A549 (cell line): ENCODE results near the gene GPR137B. TPM values are rescaled to one million over a fixed set of nuclear protein-coding genes. Genes with fewer than 3 reads are reported as not detected.

Experiments used
- ATAC-seq, 2 experiments: fragments of 200-7000 bp in 1 of 2; fragments of >200 bp in 1 of 2; cut with Nextera tagmentation in 1 of 2; cut with Tn5 transposase in 1 of 2; 3 replicates each; pipeline versions ENCODE4 v1.8.0 to v1.9.1; 2018 to 2020; ENCODE audit warnings: mild to moderate bottlenecking in 1 of 2, moderate library complexity in 1 of 2
- CTCF ChIA-PET: fragments of 300-600 bp; sonication (Branson Sonifier 250); formaldehyde crosslinking; extraction: SDS; loops from one replicate; lab custom pipeline; 2021; ENCODE audit warnings: antibody characterized with exemption, inconsistent platforms; lab: Yijun Ruan, JAX
- POLR2A ChIA-PET: fragments of 350-600 bp; formaldehyde crosslinking; extraction: SDS; loops from one replicate; lab custom pipeline; 2021; ENCODE audit warnings: antibody characterized with exemption, inconsistent platforms; lab: Yijun Ruan, JAX
- DNase-seq, 2 experiments: peaks; one replicate each; pipeline versions ENCODE4 v3.0.0 to v3.0.0-alpha.2; 2011 to 2016; ENCODE audit warnings: low read depth in 1 of 2, low spot score in 1 of 2
- FAIRE-seq: peaks from 2 replicates; lab custom pipeline; 2011; peaks lifted over from hg19 to GRCh38; lab: Jason Lieb, UNC
- H3K27ac ChIP-seq, 2 experiments: fragments of >200 bp; sonication (Bioruptor Twin); formaldehyde crosslinking; 3 replicates each; pipeline ENCODE4 v1.5.1; 2016 to 2017
- H3K4me1 ChIP-seq: fragments of >200 bp; sonication (Bioruptor Twin); formaldehyde crosslinking; 3 replicates; pipeline ENCODE4 v1.6.1; 2016
- H3K4me2 ChIP-seq: fragments of >200 bp; sonication (Bioruptor Twin); formaldehyde crosslinking; 3 replicates; pipeline ENCODE4 v1.6.1; 2016
- H3K4me3 ChIP-seq: fragments of >200 bp; sonication (Bioruptor Twin); formaldehyde crosslinking; 3 replicates; pipeline ENCODE4 v1.5.1; 2016
- H3K9me3 ChIP-seq: fragments of >200 bp; sonication (Bioruptor Twin); formaldehyde crosslinking; 3 replicates; pipeline ENCODE4 v1.6.1; 2016
- BHLHE40 ChIP-seq: IDR thresholded peaks from 2 replicates; pipeline ENCODE4 v1.6.1; 2012; ENCODE audit warnings: low read depth, low read length, inconsistent platforms
- CBX8 ChIP-seq: fragments of 200-600 bp; sonication (generic); IDR thresholded peaks from 2 replicates; pipeline ENCODE4 v1.6.1; 2016
- CEBPB ChIP-seq, 2 experiments: fragments of >200 bp in 1 of 2; sonication (Bioruptor Twin) in 1 of 2; formaldehyde crosslinking in 1 of 2; IDR thresholded peaks; 2 replicates each; pipeline ENCODE4 v1.6.1; 2012 to 2016
- CHD2 ChIP-seq: fragments of 150-350 bp; IDR thresholded peaks from 2 replicates; pipeline ENCODE4 v1.6.1; 2014; ENCODE audit warnings: low read length; ENCODE audit not compliant: partially characterized antibody
- FOSB ChIP-seq: fragments of 250-450 bp; sonication (Bioruptor Pico); IDR thresholded peaks from 2 replicates; pipeline ENCODE4 v1.5.0; 2020; ENCODE audit warnings: mild to moderate bottlenecking, moderate library complexity
- FOSL2 ChIP-seq, 2 experiments: fragments of 450-650 bp in 1 of 2; fragments of >200 bp in 1 of 2; sonication (Bioruptor Twin) in 1 of 2; formaldehyde crosslinking; IDR thresholded peaks; 2 replicates each; pipeline versions ENCODE4 v1.5.0 to v1.6.1; 2016 to 2020; ENCODE audit warnings: mild to moderate bottlenecking in 1 of 2, moderate library complexity in 1 of 2
- FOXS1 ChIP-seq: fragments of 250-450 bp; sonication (Bioruptor Pico); IDR thresholded peaks from 2 replicates; pipeline ENCODE4 v1.5.0; 2020; ENCODE audit warnings: mild to moderate bottlenecking, moderate library complexity
- GATA3 ChIP-seq: IDR thresholded peaks from 2 replicates; pipeline ENCODE4 v1.6.1; 2012; ENCODE audit warnings: borderline replicate concordance
- HDAC2 ChIP-seq: fragments of 200-600 bp; sonication (generic); IDR thresholded peaks from 2 replicates; pipeline ENCODE4 v1.6.1; 2016
- HEYL ChIP-seq: fragments of 250-450 bp; sonication (Bioruptor Pico); IDR thresholded peaks from 2 replicates; pipeline ENCODE4 v1.8.0; 2021; ENCODE audit warnings: mild to moderate bottlenecking, moderate library complexity
- KDM1A ChIP-seq: fragments of 200-600 bp; sonication (generic); IDR thresholded peaks from 2 replicates; pipeline ENCODE4 v1.6.1; 2016; ENCODE audit warnings: low read depth, mild to moderate bottlenecking
- NFE2L2 ChIP-seq: fragments of 150-350 bp; conservative IDR thresholded peaks from 2 replicates; pipeline ENCODE4 v1.6.1; 2014; ENCODE audit warnings: low read length
- POLR2A ChIP-seq: IDR thresholded peaks from 2 replicates; pipeline ENCODE4 v1.6.1; 2012; ENCODE audit warnings: mild to moderate bottlenecking, low read length
- RCOR1 ChIP-seq: fragments of 150-350 bp; IDR thresholded peaks from 2 replicates; pipeline ENCODE4 v1.6.1; 2014; ENCODE audit warnings: antibody characterized with exemption, low read length, low read depth
- SMC3 ChIP-seq: fragments of >200 bp; sonication (Bioruptor Twin); formaldehyde crosslinking; IDR thresholded peaks from 3 replicates; pipeline ENCODE4 v1.6.1; 2018; ENCODE audit warnings: inconsistent platforms
- TFCP2L1 ChIP-seq: fragments of 250-450 bp; sonication (Bioruptor Pico); IDR thresholded peaks from 2 replicates; pipeline ENCODE4 v1.5.0; 2021; ENCODE audit warnings: mild to moderate bottlenecking
- TP53 ChIP-seq: fragments of 250-450 bp; sonication (Bioruptor Pico); IDR thresholded peaks from 2 replicates; pipeline ENCODE4 v1.5.0; 2021; ENCODE audit warnings: mild to moderate bottlenecking, moderate library complexity
- WGBS: methylation state at CpG from one replicate; pipeline ENCODE4 v1.1.6; 2017; ENCODE audit errors: missing lambda C conversion rate; 5-methylcytosine and 5-hydroxymethylcytosine counted together
- polyA plus RNA-seq, 4 experiments: library from polyadenylated mRNA; depleted of rRNA in 3 of 4; stranded (reverse); fragments of >200 nt; fragmentation: RNase III in 1 of 4; extraction: RNeasy Plus Mini Kit Qiagen cat#74134 plus additional on column Dnase treatment in 1 of 4; gene quantifications; 2 replicates in 3 of 4; 3 replicates in 1 of 4; pipeline ENCODE4 v1.2.3, GENCODE V29; 2011 to 2017
- TF ChIP-seq, protein P1 (sequence below): fragments of 150-350 bp; IDR thresholded peaks from 2 replicates; pipeline ENCODE4 v1.6.1; 2014; ENCODE audit warnings: low read depth, mild to moderate bottlenecking, low read length
- TF ChIP-seq, protein P2 (sequence below): fragments of 250-450 bp; sonication (Bioruptor Pico); IDR thresholded peaks from 2 replicates; pipeline ENCODE4 v1.5.0; 2021; ENCODE audit warnings: mild to moderate bottlenecking, moderate library complexity, borderline replicate concordance
- TF ChIP-seq, protein P3 (sequence below): fragments of 200-600 bp; sonication (generic); IDR thresholded peaks from 2 replicates; pipeline ENCODE4 v1.6.1; 2016; ENCODE audit warnings: antibody characterized with exemption, mild to moderate bottlenecking, moderate library complexity
- TF ChIP-seq, protein P4 (sequence below): fragments of 450-650 bp; IDR thresholded peaks from 2 replicates; pipeline ENCODE4 v1.6.1; 2014; ENCODE audit warnings: antibody characterized with exemption
- TF ChIP-seq, protein P5 (sequence below): IDR thresholded peaks from 2 replicates; pipeline ENCODE4 v1.6.1; 2012

The GPR137B gene
- polyA plus RNA-seq, 2 of the 4 experiments (the other 2 are of a cell fraction) = 5.8 to 9.2 TPM

DNA sequence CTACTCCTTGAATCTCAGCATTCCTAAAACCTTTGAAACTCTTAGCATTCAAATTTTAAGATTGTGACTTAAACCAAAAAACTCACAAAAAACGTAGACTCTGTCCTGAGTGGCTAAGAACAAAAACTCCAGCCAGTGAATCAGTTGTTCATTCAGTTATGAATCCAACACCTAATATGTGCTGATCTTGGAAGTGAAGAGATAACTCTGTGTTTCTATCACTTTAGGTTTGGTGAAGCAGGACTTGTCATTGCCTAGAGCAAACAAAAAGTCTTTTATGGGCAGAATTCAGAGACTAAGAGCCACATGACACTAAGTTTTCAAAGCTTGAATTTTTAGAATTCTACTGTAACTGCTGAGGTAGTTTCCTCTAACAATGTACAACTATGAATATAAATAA, 10.4 kb upstream of the GPR137B start:
- ATAC-seq (no peak), DNase-seq (no peak), FAIRE-seq (no peak)
- Histone ChIP-seq H3K4me1 (no peaks in the 10 kb centered on the region), H3K4me2 (no peak overlapping the region), H3K27ac (no peak overlapping the region), H3K9me3 (no peaks in the 10 kb centered on the region), H3K4me3 (no peak overlapping the region)
- TF ChIP-seq NFE2L2 = no peak
- TF ChIP-seq RCOR1 = no peak
- TF ChIP-seq HDAC2 = no peak
- TF ChIP-seq, protein P1, sequence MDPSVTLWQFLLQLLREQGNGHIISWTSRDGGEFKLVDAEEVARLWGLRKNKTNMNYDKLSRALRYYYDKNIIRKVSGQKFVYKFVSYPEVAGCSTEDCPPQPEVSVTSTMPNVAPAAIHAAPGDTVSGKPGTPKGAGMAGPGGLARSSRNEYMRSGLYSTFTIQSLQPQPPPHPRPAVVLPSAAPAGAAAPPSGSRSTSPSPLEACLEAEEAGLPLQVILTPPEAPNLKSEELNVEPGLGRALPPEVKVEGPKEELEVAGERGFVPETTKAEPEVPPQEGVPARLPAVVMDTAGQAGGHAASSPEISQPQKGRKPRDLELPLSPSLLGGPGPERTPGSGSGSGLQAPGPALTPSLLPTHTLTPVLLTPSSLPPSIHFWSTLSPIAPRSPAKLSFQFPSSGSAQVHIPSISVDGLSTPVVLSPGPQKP = no peak
- TF ChIP-seq, protein P2, sequence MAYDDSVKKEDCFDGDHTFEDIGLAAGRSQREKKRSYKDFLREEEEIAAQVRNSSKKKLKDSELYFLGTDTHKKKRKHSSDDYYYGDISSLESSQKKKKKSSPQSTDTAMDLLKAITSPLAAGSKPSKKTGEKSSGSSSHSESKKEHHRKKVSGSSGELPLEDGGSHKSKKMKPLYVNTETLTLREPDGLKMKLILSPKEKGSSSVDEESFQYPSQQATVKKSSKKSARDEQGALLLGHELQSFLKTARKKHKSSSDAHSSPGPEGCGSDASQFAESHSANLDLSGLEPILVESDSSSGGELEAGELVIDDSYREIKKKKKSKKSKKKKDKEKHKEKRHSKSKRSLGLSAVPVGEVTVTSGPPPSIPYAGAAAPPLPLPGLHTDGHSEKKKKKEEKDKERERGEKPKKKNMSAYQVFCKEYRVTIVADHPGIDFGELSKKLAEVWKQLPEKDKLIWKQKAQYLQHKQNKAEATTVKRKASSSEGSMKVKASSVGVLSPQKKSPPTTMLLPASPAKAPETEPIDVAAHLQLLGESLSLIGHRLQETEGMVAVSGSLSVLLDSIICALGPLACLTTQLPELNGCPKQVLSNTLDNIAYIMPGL = no peak
- no peak for TF ChIP-seq BHLHE40
- no peak for TF ChIP-seq TP53
- no peak for TF ChIP-seq CBX8
- 47% methylated on average over 1 of the region's 1 CpG for WGBS
- CTCF ChIA-PET = interaction anchor here (0.8 to 1.5 kb wide), 3 partner anchors 8 to 213 kb away, joined by 3 to 9 read pairs (median 3); no protein-coding TSS in a partner anchor
- POLR2A ChIA-PET = no interaction called here

DNA sequence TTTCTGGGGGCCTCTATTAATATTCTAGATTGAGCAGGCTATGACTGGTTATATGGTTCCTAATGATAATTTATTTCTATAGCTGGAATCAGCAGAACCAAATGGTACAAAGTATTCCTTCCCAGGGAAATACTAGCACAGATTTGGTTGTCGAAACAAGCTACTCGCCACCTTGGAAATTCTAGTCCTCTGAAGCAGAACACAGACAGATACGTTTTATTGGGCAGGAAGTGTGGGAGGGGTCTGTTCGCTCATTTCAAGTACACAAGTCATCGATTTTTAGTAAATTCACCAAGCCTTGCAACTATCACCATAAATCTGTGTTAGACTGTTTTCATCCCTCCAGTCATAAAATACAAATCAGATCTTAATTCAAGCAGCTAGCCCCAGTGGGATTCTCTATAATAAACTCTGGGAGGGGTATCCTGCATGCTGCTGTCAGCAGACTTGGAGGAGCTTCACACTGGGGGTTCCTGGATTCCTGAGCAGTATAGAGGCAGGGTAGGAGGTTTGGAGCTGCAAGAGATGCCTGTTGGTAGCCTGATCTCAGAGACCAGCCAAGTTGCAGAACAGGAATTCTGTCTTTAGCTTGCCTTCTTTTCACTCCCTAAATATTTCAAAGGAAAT, 9.8 kb upstream of the GPR137B start:
- ATAC-seq = no peak
- 50% methylated on average over 5 of the region's 5 CpGs for WGBS
- Histone ChIP-seq H3K4me1 (no peaks in the 10 kb centered on the region), H3K27ac (no peak overlapping the region)
- POLR2A ChIA-PET = no interaction called here
- FAIRE-seq = no peak
- DNase-seq = no peak
- TF ChIP-seq NFE2L2 (no peak), TFCP2L1 (CRISPR knock-in tag) (no peak), KDM1A (no peak), POLR2A (no peak), FOSL2 (IDR thresholded peaks at IDR 0.05) (no peak), FOSL2 (CRISPR knock-in tag; IDR thresholded peaks at IDR 0.05) (no peak), BHLHE40 (no peak), GATA3 (no peak), CHD2 (no peak), FOXS1 (CRISPR knock-in tag) (no peak), CEBPB (IDR thresholded peaks at IDR 0.05) (no peak), FOSB (CRISPR knock-in tag) (no peak), TP53 (no peak), RCOR1 (no peak), SMC3 (no peak), HEYL (CRISPR knock-in tag) (no peak)
- TF ChIP-seq, protein P3, sequence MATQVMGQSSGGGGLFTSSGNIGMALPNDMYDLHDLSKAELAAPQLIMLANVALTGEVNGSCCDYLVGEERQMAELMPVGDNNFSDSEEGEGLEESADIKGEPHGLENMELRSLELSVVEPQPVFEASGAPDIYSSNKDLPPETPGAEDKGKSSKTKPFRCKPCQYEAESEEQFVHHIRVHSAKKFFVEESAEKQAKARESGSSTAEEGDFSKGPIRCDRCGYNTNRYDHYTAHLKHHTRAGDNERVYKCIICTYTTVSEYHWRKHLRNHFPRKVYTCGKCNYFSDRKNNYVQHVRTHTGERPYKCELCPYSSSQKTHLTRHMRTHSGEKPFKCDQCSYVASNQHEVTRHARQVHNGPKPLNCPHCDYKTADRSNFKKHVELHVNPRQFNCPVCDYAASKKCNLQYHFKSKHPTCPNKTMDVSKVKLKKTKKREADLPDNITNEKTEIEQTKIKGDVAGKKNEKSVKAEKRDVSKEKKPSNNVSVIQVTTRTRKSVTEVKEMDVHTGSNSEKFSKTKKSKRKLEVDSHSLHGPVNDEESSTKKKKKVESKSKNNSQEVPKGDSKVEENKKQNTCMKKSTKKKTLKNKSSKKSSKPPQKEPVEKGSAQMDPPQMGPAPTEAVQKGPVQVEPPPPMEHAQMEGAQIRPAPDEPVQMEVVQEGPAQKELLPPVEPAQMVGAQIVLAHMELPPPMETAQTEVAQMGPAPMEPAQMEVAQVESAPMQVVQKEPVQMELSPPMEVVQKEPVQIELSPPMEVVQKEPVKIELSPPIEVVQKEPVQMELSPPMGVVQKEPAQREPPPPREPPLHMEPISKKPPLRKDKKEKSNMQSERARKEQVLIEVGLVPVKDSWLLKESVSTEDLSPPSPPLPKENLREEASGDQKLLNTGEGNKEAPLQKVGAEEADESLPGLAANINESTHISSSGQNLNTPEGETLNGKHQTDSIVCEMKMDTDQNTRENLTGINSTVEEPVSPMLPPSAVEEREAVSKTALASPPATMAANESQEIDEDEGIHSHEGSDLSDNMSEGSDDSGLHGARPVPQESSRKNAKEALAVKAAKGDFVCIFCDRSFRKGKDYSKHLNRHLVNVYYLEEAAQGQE = no peak
- TF ChIP-seq, protein P4, sequence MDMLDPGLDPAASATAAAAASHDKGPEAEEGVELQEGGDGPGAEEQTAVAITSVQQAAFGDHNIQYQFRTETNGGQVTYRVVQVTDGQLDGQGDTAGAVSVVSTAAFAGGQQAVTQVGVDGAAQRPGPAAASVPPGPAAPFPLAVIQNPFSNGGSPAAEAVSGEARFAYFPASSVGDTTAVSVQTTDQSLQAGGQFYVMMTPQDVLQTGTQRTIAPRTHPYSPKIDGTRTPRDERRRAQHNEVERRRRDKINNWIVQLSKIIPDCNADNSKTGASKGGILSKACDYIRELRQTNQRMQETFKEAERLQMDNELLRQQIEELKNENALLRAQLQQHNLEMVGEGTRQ = no peak
- TF ChIP-seq, protein P5, sequence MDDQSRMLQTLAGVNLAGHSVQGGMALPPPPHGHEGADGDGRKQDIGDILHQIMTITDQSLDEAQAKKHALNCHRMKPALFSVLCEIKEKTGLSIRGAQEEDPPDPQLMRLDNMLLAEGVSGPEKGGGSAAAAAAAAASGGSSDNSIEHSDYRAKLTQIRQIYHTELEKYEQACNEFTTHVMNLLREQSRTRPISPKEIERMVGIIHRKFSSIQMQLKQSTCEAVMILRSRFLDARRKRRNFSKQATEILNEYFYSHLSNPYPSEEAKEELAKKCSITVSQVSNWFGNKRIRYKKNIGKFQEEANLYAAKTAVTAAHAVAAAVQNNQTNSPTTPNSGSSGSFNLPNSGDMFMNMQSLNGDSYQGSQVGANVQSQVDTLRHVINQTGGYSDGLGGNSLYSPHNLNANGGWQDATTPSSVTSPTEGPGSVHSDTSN = no peak
- TF ChIP-seq, protein P2 = no peak
- TF ChIP-seq, all 56 proteins: peak for 0
- CTCF ChIA-PET = interaction anchor here (0.6 to 1.5 kb wide), 4 partner anchors 8 to 1237 kb away, joined by 3 to 9 read pairs (median 3); no protein-coding TSS in a partner anchor
- Histone ChIP-seq H3K4me2 (no peak overlapping the region), H3K9me3 (no peaks in the 10 kb centered on the region), H3K4me3 (no peak overlapping the region)
